ENCODE data around the gene TSR3.

DNA sequence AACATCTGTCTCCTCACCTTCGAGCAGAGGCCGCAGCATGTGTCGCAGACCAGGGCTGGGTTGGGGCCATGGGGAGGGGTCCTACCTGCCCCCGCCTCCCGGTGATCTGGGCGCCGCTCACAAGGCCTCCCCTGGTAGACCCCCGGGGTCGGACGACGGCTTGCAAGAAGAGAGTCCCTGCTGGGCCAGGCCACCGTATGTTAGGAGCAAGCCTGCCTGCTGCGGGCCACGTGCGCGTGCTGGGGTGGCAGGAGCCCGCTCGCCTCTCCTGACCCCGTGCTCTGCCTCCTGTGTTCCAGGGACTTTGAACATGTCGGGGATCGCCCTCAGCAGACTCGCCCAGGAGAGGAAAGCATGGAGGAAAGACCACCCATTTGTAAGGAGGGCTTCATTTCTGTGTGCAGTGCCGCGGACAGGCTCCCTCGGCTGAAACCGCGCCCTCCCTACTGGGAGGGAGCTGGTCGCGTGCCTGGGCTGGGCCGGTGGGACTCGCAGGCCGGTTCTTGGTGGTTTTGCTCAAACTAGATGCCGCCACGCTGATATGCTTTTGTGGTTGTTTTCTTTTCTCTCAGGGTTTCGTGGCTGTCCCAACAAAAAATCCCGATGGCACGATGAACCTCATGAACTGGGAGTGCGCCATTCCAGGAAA, 37.8 kb downstream of the TSR3 start:
- no peak for TF ChIP-seq EZH2 (IDR thresholded peaks at IDR 0.05; ENCODE audit: low read length, unreplicated experiment)
- TF ChIP-seq, protein P1, sequence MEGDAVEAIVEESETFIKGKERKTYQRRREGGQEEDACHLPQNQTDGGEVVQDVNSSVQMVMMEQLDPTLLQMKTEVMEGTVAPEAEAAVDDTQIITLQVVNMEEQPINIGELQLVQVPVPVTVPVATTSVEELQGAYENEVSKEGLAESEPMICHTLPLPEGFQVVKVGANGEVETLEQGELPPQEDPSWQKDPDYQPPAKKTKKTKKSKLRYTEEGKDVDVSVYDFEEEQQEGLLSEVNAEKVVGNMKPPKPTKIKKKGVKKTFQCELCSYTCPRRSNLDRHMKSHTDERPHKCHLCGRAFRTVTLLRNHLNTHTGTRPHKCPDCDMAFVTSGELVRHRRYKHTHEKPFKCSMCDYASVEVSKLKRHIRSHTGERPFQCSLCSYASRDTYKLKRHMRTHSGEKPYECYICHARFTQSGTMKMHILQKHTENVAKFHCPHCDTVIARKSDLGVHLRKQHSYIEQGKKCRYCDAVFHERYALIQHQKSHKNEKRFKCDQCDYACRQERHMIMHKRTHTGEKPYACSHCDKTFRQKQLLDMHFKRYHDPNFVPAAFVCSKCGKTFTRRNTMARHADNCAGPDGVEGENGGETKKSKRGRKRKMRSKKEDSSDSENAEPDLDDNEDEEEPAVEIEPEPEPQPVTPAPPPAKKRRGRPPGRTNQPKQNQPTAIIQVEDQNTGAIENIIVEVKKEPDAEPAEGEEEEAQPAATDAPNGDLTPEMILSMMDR (conservative IDR thresholded peaks at IDR 0.05; ENCODE audit: low read depth, low read length) = no peak
